Karpas-422 (cell line): Measurements from ENCODE around the gene STRN3. TPM values are rescaled to one million over a fixed set of nuclear protein-coding genes. Genes with fewer than 3 reads are reported as not detected.
"Not testable (repeated sequence)": the region's sequence is repeated elsewhere in the genome, so short reads cannot be mapped to it uniquely, and the experiment has no call there.

Source experiments
- DNase-seq: peaks from one replicate; pipeline ENCODE4 v3.0.0-alpha.2; 2015
- H2AFZ ChIP-seq: fragments of 200-600 bp; sonication (generic); 2 replicates; pipeline ENCODE4 v1.6.1; 2014; ENCODE audit warnings: antibody characterized with exemption, low read length, mixed read lengths
- H3K27ac ChIP-seq: fragments of 200-600 bp; sonication (generic); 2 replicates; pipeline ENCODE4 v1.5.1; 2014; ENCODE audit warnings: mild to moderate bottlenecking, low read length, moderate library complexity
- H3K27me3 ChIP-seq: fragments of 200-600 bp; sonication (generic); 2 replicates; pipeline ENCODE4 v1.6.1; 2014; ENCODE audit warnings: low read length, mixed read lengths
- H3K36me3 ChIP-seq: fragments of 200-600 bp; sonication (generic); 2 replicates; pipeline ENCODE4 v1.6.1; 2014; ENCODE audit warnings: low read length, mixed read lengths; ENCODE audit not compliant: insufficient read depth
- H3K4me1 ChIP-seq: fragments of 200-600 bp; sonication (generic); 2 replicates; pipeline ENCODE4 v1.6.1; 2014; ENCODE audit warnings: mild to moderate bottlenecking, low read length, mixed read lengths
- H3K4me2 ChIP-seq: fragments of 200-600 bp; sonication (generic); 2 replicates; pipeline ENCODE4 v1.6.1; 2014; ENCODE audit warnings: low read length, low read depth, mild to moderate bottlenecking; ENCODE audit not compliant: poor library complexity, severe bottlenecking
- H3K4me3 ChIP-seq: fragments of 200-600 bp; sonication (generic); 2 replicates; pipeline ENCODE4 v1.5.1; 2014; ENCODE audit warnings: mild to moderate bottlenecking, antibody characterized with exemption, low read length, mixed read lengths
- H3K79me2 ChIP-seq: fragments of 200-600 bp; sonication (generic); 2 replicates; pipeline ENCODE4 v1.6.1; 2014; ENCODE audit warnings: mild to moderate bottlenecking, low read length, mixed read lengths
- H3K9ac ChIP-seq: fragments of 200-600 bp; sonication (generic); 2 replicates; pipeline ENCODE4 v1.6.0; 2014; ENCODE audit warnings: low read length
- H3K9me2 ChIP-seq: fragments of 200-600 bp; sonication (generic), shearing (Covaris generic); replicated peaks from 2 replicates; pipeline ENCODE4 v1.6.0; 2014; ENCODE audit warnings: mild to moderate bottlenecking, low read length, moderate library complexity; ENCODE audit not compliant: insufficient read depth
- H3K9me3 ChIP-seq: fragments of 300-700, 200-600 bp; sonication (generic); 2 replicates; pipeline ENCODE4 v1.6.1; 2014; ENCODE audit warnings: low read length, mixed read lengths
- H4K20me1 ChIP-seq: fragments of 200-600 bp; sonication (generic); 2 replicates; pipeline ENCODE4 v1.6.1; 2014; ENCODE audit warnings: mild to moderate bottlenecking, antibody characterized with exemption, low read length, low read depth; ENCODE audit not compliant: insufficient read depth
- total RNA-seq: library from RNA; depleted of rRNA; stranded (reverse); fragments of >200 nt; shearing (Covaris generic); gene quantifications from 2 replicates; pipeline ENCODE4 v1.2.3, GENCODE V29; 2014; ENCODE audit warnings: low replicate concordance

STRN3 gene
- total RNA-seq, 1 experiment from 2014 or later, result 59.0 TPM

DNA sequence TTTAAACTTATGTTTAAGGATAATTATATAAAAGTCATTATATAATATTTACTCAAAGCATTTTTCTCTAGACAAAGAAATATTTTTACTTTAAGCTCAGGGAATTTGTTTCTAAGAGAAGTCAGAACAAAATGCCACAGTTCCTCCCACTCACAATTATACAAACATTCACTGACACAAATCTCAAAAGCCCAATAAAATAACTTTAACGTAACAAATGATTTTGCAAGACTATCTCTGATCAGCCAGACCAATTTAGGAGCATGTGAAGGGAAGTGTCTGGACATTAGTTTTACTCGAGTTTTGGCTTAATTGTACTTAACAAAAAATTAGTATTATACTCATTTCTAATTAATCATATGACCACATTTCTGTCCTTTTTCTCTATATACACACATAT, 110.6 kb downstream of the STRN3 start:
- no peak overlapping the region for H2AFZ ChIP-seq
- H3K9me3 ChIP-seq, result no peaks in the 10 kb centered on the region
- no peak overlapping the region for H3K27ac ChIP-seq
- peaks cover 63% of the 10 kb centered on the region for H3K79me2 ChIP-seq
- H3K4me1 ChIP-seq, result no peaks in the 10 kb centered on the region
- H4K20me1 ChIP-seq, result no peaks in the 10 kb centered on the region
- no peak for DNase-seq
- no peaks in the 10 kb centered on the region; the same call in 1 of the 2 replicates for H3K9me2 ChIP-seq
- no peaks in the 10 kb centered on the region for H3K27me3 ChIP-seq
- H3K4me2 ChIP-seq, result no peak overlapping the region
- peaks cover 18% of the 10 kb centered on the region; the same call in 1 of the 2 replicates for H3K36me3 ChIP-seq
- H3K9ac ChIP-seq, result no peak overlapping the region
- H3K4me3 ChIP-seq, result no peak overlapping the region

DNA sequence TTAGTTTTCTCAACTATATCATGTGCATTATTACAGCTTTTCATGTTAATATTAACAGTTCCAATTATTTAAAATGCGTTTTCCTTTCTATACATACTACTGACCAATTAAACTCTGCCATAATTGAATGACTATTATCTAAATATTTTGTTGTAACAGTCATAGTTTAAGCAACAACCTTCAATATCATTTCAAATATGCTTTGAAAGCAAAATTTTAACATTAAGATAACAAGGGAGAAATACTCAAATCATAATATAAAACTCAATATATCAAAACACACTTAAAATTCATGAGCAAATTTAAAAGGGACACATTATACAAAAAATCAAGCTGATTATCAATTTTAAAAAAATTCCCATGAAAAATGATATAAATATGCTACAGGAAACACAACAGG, 111.4 kb downstream of the STRN3 start:
- no peak for DNase-seq
- Histone ChIP-seq H2AFZ (no peak overlapping the region), H3K9ac (no peak overlapping the region), H3K27me3 (no peaks in the 10 kb centered on the region), H3K9me2 (no peaks in the 10 kb centered on the region; the same call in 1 of the 2 replicates), H4K20me1 (no peaks in the 10 kb centered on the region), H3K4me2 (no peak overlapping the region), H3K9me3 (no peaks in the 10 kb centered on the region), H3K4me1 (no peaks in the 10 kb centered on the region), H3K27ac (no peak overlapping the region), H3K4me3 (no peak overlapping the region), H3K79me2 (peaks cover 58% of the 10 kb centered on the region), H3K36me3 (peaks cover 24% of the 10 kb centered on the region; the same call in 1 of the 2 replicates)

DNA sequence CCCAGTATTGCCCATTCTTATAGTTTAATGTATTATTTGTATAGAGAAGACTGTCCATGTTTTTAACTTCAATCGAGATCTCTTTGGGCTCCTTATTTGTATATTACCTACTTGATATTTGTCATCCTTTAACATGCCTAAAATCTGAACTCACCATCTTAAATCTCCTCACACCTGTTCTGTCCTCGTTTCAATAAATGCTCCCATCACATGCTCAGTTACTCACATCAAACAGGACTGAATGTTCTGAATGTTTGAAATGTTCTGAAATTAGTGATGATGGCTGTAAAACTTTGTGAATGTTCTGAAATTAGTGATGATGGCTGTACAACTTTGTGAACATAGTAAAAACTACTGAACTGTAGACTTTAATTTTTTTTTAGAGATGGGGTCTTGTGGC, 117.4 kb downstream of the STRN3 start:
- Histone ChIP-seq H4K20me1 (no peaks in the 10 kb centered on the region), H3K9me2 (no peaks in the 10 kb centered on the region), H3K9ac (no peak overlapping the region), H3K79me2 (peaks cover 28% of the 10 kb centered on the region), H3K27me3 (no peaks in the 10 kb centered on the region), H3K27ac (no peak overlapping the region), H2AFZ (no peak overlapping the region), H3K4me2 (no peak overlapping the region), H3K9me3 (no peaks in the 10 kb centered on the region), H3K4me1 (no peaks in the 10 kb centered on the region), H3K4me3 (no peak overlapping the region), H3K36me3 (peaks cover 47% of the 10 kb centered on the region; the same call in 1 of the 2 replicates)
- no peak for DNase-seq

DNA sequence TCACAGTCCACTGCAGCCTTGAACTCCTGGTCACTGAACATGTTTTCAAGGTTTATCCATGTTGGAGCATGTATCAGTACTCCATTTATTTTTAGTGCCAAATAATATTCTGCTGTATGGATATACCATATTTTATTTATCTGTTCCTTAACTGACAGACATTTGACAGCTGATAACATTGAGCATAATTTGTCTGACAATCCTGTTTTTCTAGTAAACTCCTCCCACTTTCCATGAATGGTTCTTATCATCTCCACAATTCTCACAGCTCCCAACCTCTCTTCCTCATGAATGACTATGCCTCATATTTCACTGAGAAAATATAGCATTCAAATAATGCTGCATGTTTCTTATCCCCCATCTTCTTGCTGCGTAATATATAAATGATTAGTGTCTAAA, 118.5 kb downstream of the STRN3 start:
- Histone ChIP-seq H3K36me3 (peaks cover 50% of the 10 kb centered on the region; the same call in 1 of the 2 replicates), H3K79me2 (peaks cover 22% of the 10 kb centered on the region), H3K9ac (no peak overlapping the region), H3K4me1 (no peaks in the 10 kb centered on the region), H2AFZ (no peak overlapping the region), H3K27me3 (no peaks in the 10 kb centered on the region), H3K27ac (no peak overlapping the region), H3K9me3 (no peaks in the 10 kb centered on the region), H3K9me2 (no peaks in the 10 kb centered on the region), H3K4me2 (no peak overlapping the region), H3K4me3 (no peak overlapping the region), H4K20me1 (no peaks in the 10 kb centered on the region)
- DNase-seq, result no peak

DNA sequence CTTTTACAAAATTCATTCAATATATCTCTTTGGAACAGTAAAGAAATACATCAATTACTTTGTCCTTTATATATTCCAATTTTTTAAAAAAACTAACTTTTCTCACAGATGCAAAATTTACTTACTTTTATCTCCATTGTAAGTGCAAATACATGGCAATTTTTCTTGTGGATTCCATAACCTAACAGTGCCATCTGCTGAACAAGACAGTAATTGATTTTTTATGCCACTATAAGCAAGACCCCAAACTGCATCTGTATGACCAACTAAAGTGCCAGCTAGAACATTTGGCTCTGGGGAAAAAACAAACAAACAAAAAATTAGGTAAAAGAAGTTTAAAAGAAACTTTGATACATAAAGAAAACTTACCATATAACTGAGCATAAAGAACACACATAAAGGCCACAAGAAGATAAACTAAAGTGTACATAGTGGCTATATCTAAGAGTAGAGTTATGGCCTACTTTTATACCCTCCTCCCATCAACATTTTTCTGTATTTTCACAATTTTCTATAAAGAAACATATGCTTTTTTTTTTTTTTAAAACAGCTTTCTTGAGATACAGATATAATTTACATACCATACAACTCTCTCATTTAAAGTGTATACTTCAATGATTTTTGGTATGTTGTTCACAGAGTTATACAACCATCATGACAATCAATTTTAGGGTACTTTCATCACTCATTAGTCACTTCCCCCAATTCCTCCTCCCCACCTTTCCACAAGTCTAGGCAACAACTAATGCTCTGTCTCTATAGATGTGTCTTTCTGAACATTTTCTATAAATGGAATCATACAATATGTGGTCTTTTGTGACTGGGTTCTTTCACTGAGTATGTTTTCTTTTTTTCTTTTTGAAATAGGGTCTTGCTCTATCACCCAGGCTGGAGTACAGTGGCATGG, 119.2 kb downstream of the STRN3 start:
- Histone ChIP-seq H3K4me3 (no peak overlapping the region), H2AFZ (no peak overlapping the region), H3K27ac (no peak overlapping the region), H3K36me3 (peaks cover 55% of the 10 kb centered on the region; the same call in 1 of the 2 replicates), H3K4me2 (no peak overlapping the region), H3K4me1 (no peaks in the 10 kb centered on the region), H3K9me2 (no peaks in the 10 kb centered on the region), H4K20me1 (no peaks in the 10 kb centered on the region), H3K27me3 (no peaks in the 10 kb centered on the region), H3K79me2 (peaks cover 18% of the 10 kb centered on the region), H3K9ac (no peak overlapping the region), H3K9me3 (no peaks in the 10 kb centered on the region)
- DNase-seq, result peak; percentile 75

DNA sequence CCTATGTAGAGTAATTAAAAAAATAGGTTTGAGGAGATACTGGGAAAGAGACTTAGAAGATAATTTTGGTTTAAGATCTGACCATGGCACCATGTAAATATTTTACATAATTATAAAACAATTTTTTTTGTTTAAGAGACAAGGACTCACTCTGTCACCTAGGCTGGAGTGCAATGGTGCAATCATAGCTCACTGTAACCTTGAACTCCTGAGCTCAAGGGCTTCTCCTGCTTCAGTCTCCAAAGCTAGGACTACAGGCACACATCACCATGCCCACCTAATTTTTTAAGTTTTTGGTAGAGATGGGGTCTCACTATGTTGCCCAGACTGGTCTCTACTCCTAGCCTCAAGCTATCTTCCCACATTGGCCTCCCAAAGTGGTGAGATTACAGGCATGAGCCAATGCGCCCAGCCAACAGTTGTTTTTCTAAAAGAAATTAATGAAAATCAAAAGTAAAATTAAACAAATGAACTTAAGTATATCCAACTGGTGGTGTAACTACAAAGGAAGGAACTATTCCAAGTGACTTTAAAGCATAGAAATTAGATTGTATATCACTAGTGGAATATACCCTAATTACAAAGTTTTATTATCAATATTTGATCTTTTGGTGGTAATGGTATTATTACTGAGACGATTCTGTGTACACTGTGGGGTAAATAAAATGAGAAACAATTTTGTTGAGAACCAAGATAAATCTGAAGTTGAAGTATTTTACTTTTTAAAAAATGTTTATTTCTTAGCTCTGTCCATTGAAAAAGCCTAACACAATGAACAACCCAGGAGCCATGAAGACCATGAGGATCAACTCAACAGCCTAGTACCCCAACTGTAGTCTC, 122.7 kb downstream of the STRN3 start:
- no peak for DNase-seq

DNA sequence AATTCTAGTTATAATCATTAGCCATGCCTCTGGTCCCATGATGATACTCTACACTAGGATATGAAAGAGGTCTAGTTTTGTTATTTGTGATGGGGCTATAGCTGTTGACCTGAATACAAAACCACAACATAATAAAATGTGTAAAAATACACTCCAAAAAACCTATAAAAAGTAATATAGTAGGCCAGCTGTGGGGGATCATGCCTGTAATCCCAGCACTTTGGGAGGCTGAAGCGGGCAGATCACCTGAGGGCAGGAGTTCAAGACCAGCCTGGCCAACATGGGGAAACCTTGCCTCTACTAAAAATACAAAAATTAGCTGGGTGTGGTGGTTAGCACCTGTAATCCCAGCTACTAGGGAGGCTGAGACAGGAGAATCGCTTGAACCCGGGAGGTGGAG, 129.1 kb downstream of the STRN3 start:
- H3K9ac ChIP-seq, result not testable (repeated sequence)

More for the DNA sequence above, 122.7 kb downstream of the STRN3 start:
- no peaks in the 10 kb centered on the region for H3K9me3 ChIP-seq
- no peaks in the 10 kb centered on the region for H4K20me1 ChIP-seq
- H3K4me3 ChIP-seq, result no peak overlapping the region
- H2AFZ ChIP-seq, result no peak overlapping the region
- H3K79me2 ChIP-seq, result peaks cover 36% of the 10 kb centered on the region
- H3K36me3 ChIP-seq, result peaks cover 31% of the 10 kb centered on the region; the same call in 1 of the 2 replicates
- H3K27ac ChIP-seq, result no peak overlapping the region
- no peaks in the 10 kb centered on the region for H3K27me3 ChIP-seq
- H3K9ac ChIP-seq, result no peak overlapping the region
- H3K9me2 ChIP-seq, result no peaks in the 10 kb centered on the region
- 0 out of 2 replicates have a peak, but pooled peaks cover 5% of the 10 kb centered on the region for H3K4me1 ChIP-seq
- no peak overlapping the region for H3K4me2 ChIP-seq

DNA sequence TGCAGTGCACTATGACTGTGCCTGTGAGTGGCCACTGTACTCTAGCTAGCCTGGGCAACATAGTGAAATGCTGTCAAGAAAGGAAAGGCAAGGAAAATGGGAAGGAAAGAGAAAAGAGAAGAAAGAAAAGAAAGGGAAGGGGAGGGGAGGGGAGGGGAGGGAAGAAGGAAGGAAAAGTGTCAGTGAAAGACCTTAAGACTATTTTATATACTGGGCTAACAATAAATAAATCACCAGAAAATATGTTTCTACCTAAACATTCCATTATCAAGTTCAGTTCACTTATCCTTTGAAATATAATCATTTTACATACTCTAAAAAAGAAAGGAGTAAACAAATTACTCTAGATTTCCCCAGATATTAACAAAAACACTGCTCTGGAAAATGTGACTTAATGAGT, 129.7 kb downstream of the STRN3 start:
- Histone ChIP-seq H3K9me3 (no peaks in the 10 kb centered on the region), H3K27ac (no peak overlapping the region), H3K4me1 (peaks cover 9% of the 10 kb centered on the region; the same call in 1 of the 2 replicates), H3K9me2 (no peaks in the 10 kb centered on the region), H4K20me1 (no peaks in the 10 kb centered on the region), H2AFZ (no peak overlapping the region), H3K79me2 (peaks cover 29% of the 10 kb centered on the region), H3K9ac (no peak overlapping the region), H3K27me3 (no peaks in the 10 kb centered on the region), H3K36me3 (peaks cover 27% of the 10 kb centered on the region; the same call in 1 of the 2 replicates), H3K4me2 (no peak overlapping the region), H3K4me3 (no peak overlapping the region)
- no peak for DNase-seq

More for the DNA sequence above, 129.1 kb downstream of the STRN3 start:
- H3K27ac ChIP-seq, H3K4me3 ChIP-seq, H3K9me2 ChIP-seq, DNase-seq, H3K4me1 ChIP-seq, H3K27me3 ChIP-seq, H2AFZ ChIP-seq, H3K9me3 ChIP-seq, H4K20me1 ChIP-seq, H3K4me2 ChIP-seq: not testable (repeated sequence)
- Histone ChIP-seq H3K79me2 (peaks cover 32% of the 10 kb centered on the region), H3K36me3 (peaks cover 28% of the 10 kb centered on the region; the same call in 1 of the 2 replicates)
